NCI-H526 treated with DMSO at 0.1 percent for 48 hours (cell line): ENCODE measurements around the gene TIPARP.

Experiments
- DNase-seq: peaks from one replicate; lab custom pipeline; 2025; lab: John Stamatoyannopoulos, UW

TIPARP gene, protein sequence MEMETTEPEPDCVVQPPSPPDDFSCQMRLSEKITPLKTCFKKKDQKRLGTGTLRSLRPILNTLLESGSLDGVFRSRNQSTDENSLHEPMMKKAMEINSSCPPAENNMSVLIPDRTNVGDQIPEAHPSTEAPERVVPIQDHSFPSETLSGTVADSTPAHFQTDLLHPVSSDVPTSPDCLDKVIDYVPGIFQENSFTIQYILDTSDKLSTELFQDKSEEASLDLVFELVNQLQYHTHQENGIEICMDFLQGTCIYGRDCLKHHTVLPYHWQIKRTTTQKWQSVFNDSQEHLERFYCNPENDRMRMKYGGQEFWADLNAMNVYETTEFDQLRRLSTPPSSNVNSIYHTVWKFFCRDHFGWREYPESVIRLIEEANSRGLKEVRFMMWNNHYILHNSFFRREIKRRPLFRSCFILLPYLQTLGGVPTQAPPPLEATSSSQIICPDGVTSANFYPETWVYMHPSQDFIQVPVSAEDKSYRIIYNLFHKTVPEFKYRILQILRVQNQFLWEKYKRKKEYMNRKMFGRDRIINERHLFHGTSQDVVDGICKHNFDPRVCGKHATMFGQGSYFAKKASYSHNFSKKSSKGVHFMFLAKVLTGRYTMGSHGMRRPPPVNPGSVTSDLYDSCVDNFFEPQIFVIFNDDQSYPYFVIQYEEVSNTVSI

DNA sequence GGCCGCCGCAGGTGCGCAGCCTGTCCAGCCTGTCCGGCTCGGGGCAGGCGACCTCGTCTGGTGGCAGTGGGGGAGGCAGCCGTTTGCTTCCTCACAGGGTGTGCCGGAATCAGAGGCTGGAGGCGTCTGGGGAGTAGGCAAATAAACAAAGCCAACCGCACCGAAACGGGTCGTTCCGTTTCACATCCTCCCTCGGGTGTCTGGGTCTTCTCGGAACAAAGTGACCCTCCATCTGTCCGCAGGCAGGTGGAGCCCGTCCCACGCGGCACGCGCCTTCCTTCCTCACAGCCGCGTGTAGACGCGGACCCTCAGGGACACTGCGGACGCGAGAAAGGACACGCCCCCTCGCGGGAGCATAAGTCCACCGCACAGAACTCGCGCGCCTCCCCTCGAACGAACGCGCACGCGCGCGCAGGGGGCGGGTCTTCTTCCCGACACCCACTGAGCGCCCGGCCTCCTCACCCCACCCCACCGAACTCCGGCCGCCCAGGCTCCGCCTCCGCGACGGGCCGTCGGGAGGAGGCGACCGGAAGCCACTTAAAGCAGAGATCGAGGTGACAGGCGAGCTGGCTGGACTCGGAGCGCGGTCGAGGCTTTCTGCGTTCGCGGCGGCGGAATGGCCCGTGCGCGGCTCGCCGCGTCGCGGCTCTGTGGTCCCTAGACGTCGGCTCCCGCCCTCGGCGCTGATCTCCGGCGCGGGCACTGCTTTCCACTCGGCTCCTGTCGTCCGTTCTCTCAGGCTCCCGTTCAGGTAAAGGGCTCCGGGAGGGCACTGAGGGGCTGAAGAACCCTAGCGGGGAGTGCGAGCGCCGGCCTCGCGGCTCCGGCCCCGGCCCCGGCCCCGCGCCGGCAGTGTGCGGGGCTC lies at the start of gene TIPARP:
Gene TIPARP (plus strand): TSS at position 545 of the 865 bp plus-strand sequence. CDS start 3,108 bp downstream, outside the sequence.
- peak; percentile 98 for DNase-seq

DNA sequence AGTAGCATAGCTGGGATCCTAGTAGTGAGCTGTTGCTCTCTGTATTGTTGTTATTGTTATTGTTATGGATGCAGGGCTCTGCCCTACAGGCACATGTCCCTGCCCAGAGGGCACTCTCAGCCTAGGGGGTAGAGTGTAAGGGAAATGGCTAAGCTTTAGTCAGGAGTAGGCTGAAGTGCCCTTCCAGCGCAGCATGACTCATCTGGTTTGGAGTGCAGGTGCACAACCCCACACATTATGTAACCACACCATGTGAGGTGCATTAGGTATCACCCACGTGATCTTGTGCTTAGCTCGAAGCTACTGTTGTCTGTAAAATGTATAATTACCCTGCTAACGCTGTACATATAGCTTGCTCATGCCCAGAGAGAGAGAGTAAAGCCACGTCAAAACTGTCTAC lies 48.3 kb upstream of the TIPARP start:
- no peak for DNase-seq

DNA sequence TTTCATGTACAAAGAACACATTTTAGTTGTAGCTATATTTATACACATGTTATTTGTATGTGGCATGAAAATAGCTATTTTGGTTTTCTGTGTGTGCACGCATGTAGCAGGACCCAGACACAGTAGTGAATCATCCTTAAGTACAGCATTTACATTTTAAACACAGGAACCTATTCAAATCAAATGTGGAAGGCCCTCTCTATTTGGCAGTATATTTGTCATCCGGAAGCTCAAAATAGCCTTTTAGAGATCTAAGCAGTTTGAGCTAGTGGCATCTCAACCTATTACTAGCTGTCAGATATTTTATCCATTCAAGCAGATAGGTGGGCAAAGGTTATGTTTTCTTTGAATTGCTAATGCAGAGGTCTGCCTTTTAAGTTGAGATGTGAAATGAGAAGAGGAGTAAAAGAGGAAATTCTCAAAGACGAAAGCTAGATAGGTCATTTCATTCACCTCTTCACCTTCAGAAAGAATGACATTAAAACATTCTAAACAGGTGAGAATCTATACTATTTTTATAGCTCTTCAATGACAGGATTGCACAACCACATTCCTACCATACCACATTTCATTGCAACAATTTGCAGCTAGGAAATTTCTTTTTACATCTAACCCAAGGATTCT lies 46.3 kb upstream of the TIPARP start:
- DNase-seq, result no peak

DNA sequence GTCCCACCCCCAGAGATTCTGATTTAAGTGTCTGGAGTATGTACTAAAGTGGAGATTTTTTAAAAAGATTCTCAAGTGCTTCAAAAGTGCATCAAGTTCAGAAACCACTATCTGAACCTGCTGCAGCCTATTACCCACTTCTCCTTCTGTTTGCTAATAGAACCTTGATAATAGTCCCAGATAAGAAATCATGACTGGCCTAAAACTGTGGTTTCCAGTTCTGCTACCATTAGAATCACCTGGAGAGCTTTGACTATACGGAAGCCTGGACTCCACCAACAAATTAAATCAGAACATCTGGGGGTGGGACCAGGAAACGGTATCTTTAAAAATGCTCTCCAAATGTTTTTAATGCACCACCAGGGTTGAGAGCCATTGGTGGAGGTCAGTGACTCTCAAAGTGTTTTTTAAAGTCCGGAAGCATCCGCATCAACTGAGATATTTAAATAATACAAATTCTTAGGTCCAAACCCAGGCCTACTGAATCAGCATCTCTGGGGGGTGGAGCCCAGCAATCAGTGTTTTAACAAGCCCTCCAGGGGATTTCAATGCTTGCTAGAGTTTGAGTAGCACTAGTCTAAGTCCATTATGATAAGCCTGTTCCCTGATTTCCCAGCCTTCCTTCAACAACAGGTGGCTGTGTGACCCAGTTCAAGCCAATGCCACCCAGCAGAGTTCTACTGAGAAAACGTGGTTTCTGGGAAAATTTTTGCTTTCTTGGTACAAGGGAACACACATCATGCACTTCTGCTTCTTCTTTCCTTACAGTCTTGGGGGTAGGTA lies 45.4 kb upstream of the TIPARP start:
- no peak for DNase-seq

DNA sequence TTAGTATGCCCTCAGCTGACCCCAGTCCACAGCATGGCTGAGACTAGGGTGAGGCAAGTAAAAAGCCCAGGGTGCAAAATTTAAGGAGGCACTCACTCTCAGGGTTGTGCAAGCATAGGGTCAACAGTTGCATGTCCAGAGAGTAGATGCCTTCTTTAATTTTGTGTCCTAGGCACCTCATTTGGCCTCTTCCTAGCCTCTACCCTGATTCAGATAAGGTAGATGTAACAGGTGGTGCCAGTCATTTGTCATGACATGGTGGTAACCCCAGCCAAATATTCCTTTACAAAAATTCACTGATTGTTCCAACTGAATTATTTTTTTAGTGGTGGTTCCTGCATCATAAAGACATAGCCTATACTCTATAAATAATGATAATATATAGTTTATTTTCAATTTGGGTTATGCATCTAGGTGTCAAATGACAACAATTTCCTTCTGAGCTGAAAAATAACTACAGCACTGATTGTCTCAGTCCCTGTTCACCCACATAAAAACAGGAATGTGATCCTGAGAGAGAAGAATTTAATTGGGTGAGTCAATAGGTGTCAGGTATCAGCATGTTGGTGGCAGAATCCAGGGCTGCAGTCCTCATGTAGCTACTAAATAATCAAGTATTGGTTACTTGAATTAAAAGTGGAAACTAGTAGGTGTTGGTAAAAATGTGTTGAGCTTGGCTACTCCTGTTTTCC lies 44.2 kb upstream of the TIPARP start:
- peak; percentile 5 for DNase-seq

DNA sequence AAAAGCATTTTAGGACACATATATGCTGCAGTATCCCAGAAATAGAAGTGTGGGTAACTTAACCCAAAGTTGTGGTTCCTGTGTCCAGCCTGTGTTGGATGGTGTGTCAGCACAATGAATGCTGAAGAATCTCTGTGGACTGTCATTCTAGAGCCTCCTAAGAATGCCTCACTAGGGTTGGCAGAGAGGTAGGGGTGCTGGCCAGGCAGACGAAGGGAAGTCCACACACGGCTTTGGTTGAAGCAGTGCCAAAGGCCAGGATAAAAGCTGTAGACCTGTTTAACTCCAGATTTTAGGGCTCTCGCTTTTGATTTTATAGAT lies 43.7 kb upstream of the TIPARP start:
- no peak for DNase-seq

DNA sequence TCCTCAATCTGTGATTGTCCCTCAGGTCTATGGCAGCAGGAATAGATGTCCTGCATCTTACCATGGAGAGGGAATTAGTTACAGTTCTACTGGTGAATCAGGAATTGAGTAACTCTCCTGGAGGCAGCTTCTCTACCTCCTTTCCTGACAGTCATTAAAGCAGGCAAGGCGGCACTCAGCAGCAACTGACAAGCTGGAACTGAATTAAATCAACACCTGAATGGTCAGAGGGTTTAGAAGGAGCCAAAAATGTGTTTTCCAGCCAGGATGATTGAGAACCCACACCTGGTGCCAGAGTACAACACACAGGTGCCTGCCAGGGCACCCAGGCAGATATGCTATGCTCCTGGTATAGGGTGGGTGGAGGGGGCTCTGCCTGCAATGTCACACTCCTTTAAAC lies 43.1 kb upstream of the TIPARP start:
- DNase-seq, result no peak

DNA sequence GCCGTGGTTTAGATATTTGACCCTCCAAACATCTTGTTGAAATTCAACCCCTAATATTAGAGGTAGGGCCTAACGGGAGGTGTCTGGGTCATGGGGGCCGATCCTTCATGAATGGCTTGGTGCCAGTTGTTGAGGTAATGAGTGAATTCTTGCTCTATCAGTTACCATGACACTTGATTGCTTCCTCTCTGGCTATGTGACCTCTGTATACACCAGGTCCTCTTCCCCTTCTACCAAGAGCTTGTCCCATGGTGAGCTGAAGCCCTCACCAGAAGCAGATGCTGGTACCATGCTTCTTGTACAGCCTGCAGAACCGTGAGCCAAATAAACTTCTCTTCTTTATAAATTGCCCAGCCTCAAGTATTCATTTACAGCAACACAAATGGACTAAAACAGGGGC lies 41.8 kb upstream of the TIPARP start:
- DNase-seq, result no peak

DNA sequence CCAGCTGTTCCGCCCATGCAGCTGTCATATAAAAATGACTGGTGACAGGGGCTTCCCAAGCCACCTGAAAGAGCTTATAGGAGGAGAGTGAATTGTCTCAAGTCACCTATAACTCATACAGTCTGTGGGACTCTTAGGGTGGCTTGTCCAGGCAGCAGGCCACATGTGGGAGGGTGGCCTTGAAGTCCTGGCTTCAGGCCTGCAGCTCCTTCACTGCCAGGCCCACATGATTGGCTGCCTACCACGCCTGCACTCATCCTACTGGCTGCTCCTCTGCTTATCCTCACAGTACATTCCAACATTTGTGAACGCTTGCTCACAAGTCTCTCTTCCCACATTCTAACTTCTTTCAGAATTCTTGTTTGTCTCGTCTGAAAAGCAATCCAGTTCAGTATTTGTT lies 41.1 kb upstream of the TIPARP start:
- no peak for DNase-seq

DNA sequence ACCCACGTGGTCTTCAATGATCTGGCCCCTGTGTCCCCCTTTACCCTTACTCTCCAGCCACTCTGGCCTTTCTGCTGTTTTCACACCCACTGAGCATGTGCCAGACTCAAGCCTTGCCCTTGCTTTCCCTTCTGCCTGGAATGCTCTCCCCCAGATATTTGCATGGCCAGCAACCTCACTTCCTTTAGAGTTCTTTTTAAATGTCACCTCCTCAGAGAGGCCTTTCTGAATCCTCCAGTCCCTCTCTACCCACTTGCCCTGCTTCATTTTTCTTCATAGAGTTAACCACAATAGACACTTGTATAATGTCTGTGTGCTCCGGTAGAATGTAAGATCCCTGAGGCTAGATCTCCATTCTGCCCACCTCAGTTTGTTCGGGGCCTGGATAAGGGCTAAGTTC lies 39.4 kb upstream of the TIPARP start:
- DNase-seq, result no peak

DNA sequence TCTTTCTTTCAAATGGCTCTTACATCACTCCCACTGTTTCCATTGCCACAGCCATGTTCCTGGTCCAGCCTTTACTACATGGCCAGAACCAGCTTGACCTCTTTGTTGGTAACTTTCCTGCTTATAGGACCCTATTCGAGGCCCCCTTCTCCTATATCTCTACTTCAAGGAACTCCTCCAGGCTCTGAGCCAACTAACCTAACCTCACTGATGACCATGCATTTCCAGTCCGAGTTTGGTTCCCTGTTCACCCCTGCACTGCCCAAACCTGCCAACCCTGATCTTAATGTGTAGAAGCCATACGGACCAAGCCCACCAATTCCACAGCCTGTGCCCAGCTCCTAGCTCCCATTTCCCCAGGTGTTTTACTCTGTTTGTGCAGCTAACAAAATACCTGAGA lies 38.4 kb upstream of the TIPARP start:
- DNase-seq, result no peak

DNA sequence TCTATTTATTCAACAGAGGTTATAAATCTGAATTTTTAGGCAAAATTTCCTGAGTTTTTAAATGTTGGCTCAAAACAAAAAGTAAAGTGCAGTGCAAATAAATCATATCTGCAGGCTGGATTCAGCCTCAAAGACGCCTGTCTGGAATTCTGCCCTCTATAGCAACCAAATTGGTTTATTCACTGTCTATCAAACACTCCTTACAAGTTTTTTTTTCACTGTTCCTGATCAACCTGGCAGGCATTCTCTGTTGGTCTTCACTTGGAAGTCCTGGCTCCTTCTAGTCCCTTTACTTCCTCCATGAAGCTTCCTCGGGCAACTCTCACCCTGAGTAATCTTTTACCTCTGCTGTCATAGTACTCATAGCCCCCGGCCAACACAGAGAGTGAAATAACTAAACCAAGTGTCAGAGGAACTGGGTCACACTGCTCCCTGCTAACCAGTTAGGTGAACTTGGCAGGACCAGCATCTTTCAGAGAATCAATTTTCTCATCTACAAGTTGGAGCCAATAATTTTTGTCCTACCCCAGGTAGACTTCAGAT lies 36.8 kb upstream of the TIPARP start:
- no peak for DNase-seq

DNA sequence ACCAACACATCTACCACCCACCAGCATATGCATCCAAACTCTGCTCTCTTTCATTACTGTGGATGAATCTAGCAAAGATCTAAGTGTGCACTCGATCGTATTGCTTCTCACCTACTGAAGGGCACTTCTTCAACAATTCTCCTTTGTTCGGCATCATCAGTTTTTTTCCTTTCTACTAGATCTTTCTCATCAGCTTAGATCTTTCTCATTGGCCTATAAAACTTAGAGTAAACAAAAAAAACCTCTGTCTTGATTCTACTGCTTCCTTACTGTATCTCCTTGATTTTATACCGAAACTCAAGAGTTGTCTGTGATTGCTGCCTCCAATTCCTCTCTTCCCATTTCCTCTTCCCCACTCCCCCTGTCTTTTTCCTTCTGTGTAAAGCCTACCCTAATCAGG lies 36.1 kb upstream of the TIPARP start:
- DNase-seq, result no peak

DNA sequence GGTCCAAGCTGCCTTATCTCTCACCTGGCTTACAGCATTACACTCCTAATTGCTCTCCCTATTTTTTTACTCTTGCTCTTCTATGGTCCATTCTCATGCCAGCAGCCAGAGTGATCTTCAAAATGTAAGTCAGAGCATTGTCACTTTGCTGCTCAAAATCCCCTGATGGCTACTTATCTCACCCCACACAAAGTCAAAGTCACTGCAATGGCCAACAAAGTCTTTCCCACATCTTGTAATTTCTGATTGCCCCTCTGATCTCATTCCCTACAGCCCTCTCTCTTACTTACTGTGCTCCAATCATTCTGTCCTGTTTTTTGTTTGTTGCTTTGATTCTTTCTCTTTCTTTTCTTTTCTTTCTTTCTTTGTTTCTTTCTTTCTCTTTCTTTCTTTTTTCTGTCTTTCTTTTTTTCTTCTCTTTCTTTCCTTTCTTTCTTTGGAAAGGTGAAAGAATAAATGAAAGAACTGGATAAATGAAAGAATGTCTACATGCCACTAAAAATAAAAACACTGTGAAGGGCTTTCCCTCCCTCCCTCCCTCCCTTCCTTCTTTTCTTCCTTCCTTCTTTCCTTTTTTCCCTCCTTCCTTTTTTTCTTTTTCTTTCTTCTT lies 34.9 kb upstream of the TIPARP start:
- DNase-seq, result no peak

DNA sequence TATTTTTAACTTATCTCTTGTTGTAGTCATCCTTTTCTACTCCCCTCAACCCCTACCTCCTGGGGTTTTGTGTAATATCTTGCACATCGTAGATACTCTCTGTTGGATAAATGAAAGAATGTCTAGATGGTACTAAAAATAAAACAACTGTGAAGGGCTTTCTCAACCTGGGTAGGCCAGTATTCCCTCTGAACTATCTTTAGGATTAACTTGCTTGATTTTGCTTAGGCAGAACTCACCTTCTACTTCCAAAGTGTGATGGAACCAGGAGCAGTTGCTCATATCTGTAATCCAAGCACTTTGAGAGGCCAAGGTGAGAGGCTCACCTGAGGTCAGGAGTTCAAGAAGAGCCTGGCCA lies 32.8 kb upstream of the TIPARP start:
- no peak for DNase-seq

DNA sequence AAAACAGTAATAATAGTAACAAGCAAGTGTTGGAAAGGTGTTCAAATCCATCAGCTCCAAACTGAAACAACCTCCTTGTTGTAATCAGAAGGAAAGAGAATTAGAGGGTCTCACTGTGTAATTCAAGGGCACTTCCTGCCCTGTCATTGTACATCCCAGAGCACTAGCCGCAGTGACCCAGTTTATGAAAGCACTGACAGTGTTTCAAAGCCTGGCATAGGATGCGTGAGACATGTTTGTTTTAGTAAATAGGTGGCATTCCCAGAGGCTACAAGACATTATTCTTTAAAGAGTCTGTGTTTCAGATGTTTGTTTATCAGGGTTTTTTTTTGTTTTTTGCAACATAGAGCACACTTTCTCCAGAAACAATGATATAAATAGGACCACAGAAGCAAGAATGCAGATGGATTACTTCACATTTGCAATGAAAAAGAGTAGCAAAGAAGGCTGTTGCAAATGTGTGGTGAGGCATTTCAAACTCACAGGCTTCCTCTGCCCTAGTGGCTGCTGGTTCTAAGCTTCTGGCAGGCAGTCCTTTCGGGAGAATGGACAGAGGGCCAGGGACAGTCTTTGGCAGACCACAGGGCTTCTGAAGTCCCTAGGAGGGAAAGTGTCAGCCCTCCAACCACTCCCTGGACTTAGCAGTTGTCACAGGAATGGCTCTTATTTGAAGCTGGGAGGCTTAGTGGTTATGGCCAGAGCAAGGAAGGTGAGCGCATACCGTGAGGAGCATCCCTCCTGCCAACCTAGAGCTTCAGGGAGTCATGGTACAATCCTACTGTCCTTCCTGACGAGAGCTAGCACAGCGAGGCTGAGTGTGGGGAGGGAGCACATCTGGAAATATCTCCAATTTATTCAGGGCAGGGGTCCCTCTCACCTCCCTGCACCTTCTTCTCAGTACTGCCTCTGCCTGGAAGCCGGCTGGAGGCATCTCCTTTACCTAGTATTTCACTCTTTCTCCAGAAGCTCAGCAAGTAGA lies 31.4 kb upstream of the TIPARP start:
- no peak for DNase-seq

DNA sequence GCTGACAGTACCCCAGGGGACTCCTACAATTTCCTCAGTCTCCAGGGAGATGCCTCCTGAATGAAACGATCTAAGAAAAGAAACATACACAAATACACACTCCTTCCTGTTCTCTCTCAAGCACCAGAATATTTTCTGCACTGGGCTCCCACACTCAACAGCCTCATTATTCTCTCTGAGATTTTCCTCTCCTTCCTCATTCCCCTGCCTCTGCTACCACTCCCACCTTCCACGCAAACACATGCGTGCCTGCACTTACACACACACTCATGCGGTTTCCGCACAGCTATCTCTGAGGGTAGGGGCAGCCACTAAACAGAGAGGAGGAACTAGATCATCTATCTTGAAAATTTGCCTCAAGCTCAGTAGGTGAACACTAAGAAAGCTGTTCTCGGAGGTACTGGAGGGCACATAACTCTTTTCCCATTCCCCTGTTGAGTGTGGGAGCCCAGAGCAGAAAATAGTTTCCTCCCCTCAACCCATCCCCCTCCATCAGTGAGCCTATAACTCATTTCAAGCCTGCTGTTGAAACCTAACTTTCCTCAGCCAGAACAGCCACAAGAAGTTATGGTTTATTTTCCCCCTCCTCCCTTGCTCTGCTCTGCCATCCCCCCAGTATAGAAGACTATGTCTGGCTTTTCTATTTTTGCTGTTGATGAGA lies 30.5 kb upstream of the TIPARP start:
- DNase-seq, result no peak

DNA sequence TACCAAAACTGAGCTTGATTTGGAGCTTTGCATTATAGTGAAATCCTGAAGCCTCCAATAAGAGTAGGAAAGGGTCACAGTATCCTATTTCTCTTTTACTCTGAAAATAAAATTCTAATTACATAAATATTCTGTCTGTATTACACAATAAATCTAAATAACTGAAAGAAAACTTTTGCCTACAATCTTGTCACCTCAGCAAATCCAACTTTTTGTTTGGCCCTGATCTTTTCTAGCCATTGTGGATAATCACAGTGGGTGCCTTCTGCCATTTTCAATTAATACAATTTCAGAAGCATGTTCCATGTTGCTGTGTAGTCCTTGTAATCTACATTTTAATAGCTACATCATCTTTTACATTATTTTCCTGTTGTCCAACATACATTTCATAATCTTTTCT lies 29.4 kb upstream of the TIPARP start:
- DNase-seq, result no peak

DNA sequence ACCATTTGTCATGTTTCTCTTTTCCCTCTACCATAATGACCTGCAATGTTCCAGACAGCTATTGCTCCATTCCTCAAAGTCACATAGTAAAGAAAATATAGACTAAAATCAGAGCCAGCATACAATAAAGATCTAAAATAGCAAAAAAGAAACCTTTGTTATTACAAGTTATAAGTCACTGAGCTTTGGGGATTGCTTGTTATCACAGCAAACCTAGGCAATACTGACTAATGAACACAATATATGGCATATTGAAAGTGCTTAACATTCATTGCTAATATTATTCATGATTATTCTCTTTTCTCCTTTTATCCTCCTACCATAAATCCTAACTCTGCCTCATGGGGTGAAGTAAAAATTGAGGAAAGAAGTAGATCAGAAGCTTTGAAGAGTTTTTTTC lies 27.4 kb upstream of the TIPARP start:
- no peak for DNase-seq
